Osteocyte (in vitro differentiated cells): ENCODE measurements around the gene HOMER2. TPM values are rescaled to one million over a fixed set of nuclear protein-coding genes. Genes with fewer than 3 reads are reported as not detected.

Source experiments
- DNase-seq: peaks from one replicate; pipeline ENCODE4 v3.0.0; 2021; ENCODE audit warnings: mixed read lengths; ENCODE audit not compliant: unreplicated experiment; ENCODE audit errors: extremely low spot score
- H3K27ac Mint-ChIP-seq: one replicate; pipeline ENCODE4 v1.8.0; 2021; ENCODE audit warnings: mild to moderate bottlenecking, mixed read lengths; ENCODE audit not compliant: unreplicated experiment
- H3K27me3 Mint-ChIP-seq: one replicate; pipeline ENCODE4 v1.8.0; 2021; ENCODE audit warnings: mixed read lengths; ENCODE audit not compliant: unreplicated experiment
- H3K36me3 Mint-ChIP-seq: one replicate; pipeline ENCODE4 v1.8.0; 2021; ENCODE audit warnings: mixed read lengths; ENCODE audit not compliant: unreplicated experiment
- H3K4me1 Mint-ChIP-seq: one replicate; pipeline ENCODE4 v1.8.0; 2021; ENCODE audit warnings: mixed read lengths; ENCODE audit not compliant: unreplicated experiment
- H3K4me3 Mint-ChIP-seq: one replicate; pipeline ENCODE4 v1.8.0; 2021; ENCODE audit warnings: mild to moderate bottlenecking, moderate library complexity, mixed read lengths; ENCODE audit not compliant: unreplicated experiment
- H3K9me3 Mint-ChIP-seq: one replicate; pipeline ENCODE4 v1.8.0; 2021; ENCODE audit warnings: mixed read lengths; ENCODE audit not compliant: unreplicated experiment
- total RNA-seq: library from RNA; stranded (reverse); gene quantifications from 2 replicates; pipeline ENCODE4 v1.2.1, GENCODE V29; 2021
- TF ChIP-seq, protein P1 (sequence below): fragments of 200-600 bp; sonication (generic); IDR thresholded peaks from 2 replicates; pipeline ENCODE4 v1.5.0; 2021; ENCODE audit warnings: antibody characterized with exemption, mild to moderate bottlenecking, moderate library complexity

HOMER2 gene
- total RNA-seq, 1 donor from 2014 or later: 6.3 TPM

DNA sequence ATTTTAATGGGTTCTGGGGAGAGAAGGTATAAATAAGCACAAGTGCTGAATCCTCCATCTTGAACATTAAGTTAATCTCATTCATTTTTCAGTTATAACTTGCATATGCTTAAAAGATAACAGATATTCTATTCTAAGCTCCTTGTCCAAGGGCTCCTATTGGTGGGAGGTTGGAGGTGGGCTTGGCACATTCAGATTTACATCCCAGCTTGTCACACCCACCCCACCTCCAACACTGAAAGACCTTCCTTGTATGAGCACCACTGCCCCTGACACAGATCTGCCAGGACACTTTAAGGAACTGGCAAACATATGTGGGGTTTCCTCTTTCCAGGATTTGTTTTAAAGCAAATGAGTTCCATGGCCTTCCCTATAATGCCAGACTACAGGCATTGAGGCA, 30.6 kb downstream of the HOMER2 start:
- no peaks in the 10 kb centered on the region for H3K27me3 Mint-ChIP-seq
- H3K4me1 Mint-ChIP-seq: peaks cover 11% of the 10 kb centered on the region
- TF ChIP-seq, protein P1, sequence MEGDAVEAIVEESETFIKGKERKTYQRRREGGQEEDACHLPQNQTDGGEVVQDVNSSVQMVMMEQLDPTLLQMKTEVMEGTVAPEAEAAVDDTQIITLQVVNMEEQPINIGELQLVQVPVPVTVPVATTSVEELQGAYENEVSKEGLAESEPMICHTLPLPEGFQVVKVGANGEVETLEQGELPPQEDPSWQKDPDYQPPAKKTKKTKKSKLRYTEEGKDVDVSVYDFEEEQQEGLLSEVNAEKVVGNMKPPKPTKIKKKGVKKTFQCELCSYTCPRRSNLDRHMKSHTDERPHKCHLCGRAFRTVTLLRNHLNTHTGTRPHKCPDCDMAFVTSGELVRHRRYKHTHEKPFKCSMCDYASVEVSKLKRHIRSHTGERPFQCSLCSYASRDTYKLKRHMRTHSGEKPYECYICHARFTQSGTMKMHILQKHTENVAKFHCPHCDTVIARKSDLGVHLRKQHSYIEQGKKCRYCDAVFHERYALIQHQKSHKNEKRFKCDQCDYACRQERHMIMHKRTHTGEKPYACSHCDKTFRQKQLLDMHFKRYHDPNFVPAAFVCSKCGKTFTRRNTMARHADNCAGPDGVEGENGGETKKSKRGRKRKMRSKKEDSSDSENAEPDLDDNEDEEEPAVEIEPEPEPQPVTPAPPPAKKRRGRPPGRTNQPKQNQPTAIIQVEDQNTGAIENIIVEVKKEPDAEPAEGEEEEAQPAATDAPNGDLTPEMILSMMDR: no peak
- no peaks in the 10 kb centered on the region for H3K36me3 Mint-ChIP-seq
- no peak overlapping the region for H3K27ac Mint-ChIP-seq
- no peak overlapping the region for H3K4me3 Mint-ChIP-seq
- DNase-seq: no peak
- H3K9me3 Mint-ChIP-seq: no peaks in the 10 kb centered on the region

DNA sequence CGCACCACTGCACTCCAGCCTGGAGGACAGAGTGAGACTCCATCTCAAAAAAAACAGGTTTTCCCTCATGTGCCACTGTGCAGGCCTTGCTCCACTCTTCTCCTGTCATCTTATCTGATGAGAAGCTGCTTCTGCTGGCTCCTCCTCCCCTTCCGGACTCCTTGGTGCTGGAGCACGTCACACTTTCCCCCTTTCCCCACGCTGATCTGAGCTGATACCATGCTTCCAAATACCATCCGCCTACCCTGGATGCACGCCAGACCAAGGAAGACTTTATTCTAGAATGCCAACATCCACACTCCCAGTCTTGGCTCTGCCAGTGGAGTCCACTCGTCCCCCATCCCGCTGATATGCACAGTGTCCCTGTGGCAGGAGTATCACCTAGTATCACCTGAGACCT, 31.3 kb downstream of the HOMER2 start:
- Mint-ChIP-seq H3K36me3 (no peaks in the 10 kb centered on the region), H3K27me3 (no peaks in the 10 kb centered on the region), H3K4me1 (peaks cover 11% of the 10 kb centered on the region), H3K27ac (no peak overlapping the region), H3K9me3 (no peaks in the 10 kb centered on the region), H3K4me3 (no peak overlapping the region)
- TF ChIP-seq, protein P1: no peak
- no peak for DNase-seq

DNA sequence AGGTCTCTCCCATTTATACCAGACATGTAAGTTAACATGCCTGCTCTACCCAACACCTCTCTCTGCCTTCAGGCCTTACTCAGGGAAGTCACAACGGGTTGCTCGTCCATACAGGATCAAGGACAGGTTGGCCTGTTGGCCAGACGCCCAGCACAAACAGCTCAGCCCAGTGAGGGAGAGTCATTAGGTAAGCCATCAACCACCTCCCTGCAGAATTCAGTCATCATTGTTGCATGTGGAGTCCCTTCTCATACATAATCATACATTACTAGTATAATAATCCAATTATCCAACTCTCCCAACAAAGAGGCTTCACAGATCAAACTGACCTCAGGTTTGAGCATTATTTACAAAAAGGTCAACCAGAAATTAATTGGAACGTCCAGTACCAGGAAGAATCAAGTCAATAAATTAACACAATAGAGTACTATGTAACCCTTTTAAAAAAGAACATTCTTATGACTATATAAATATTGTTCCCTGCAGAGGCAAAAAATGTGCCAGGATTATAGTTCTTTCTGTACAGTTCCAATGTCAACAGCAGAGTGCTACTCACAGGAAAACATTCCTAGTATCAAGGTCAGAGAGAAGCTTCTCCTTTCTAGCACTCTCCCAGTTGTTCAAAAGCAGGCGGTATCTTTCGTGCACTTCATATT, 33.2 kb downstream of the HOMER2 start:
- DNase-seq: no peak
- no peaks in the 10 kb centered on the region for H3K27me3 Mint-ChIP-seq
- H3K36me3 Mint-ChIP-seq: no peaks in the 10 kb centered on the region
- no peak overlapping the region for H3K4me3 Mint-ChIP-seq
- H3K9me3 Mint-ChIP-seq: no peaks in the 10 kb centered on the region
- TF ChIP-seq, protein P1: no peak
- H3K4me1 Mint-ChIP-seq: peaks cover 11% of the 10 kb centered on the region
- peak overlapping the region; percentile 24 for H3K27ac Mint-ChIP-seq

DNA sequence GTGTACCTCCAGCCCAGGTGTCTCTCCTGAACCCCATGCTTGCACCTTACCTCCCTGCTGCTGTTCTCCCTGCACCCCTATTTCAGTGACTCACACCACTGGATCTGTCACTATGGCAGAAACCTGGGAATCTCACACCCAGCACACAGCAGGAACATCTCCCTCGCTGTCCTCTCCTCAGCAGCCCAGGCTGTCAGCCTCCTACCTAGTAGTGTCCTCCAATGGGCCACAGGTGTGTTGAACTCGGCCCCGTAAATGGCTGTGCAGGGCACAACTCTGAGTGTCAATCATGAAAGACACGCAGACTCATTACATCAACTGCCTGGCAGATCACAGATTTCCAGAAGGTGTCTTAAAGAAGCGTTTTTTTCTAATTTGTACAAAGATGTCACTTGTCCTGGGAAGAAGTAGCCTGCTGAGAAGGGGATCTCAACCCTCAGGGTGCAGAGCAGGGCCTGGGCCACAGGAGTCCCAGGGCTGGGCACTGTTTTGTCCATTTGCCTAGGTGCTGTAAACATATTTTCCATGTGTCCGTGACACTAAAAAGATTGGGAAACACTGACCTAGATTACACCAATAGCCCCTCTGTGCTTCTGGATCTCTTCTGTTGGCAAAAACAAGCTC, 33.8 kb downstream of the HOMER2 start:
- H3K27ac Mint-ChIP-seq: peak overlapping the region; percentile 24
- no peak overlapping the region for H3K4me3 Mint-ChIP-seq
- H3K27me3 Mint-ChIP-seq: no peaks in the 10 kb centered on the region

DNA sequence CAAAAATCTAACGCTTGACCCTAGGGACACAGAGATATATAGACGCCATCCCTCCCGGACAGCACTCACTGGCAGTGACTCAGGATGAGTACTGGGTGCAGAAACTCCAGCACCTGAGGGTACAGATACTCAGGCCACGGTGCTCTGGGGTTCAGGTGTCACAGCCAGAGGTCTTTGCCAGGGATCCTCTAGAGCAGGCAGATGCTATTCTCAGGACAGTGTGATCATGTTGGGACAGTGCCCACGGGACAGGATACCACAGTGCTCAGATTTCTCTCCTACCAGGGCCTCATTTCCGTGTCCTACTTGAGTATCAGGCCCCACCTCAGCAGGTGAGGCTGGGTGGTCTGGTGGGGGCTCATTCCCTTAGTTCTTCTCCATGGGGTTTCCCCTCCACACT, 34.4 kb downstream of the HOMER2 start:
- TF ChIP-seq, protein P1: no peak
- Mint-ChIP-seq H3K4me3 (no peak overlapping the region), H3K27me3 (no peaks in the 10 kb centered on the region), H3K9me3 (no peaks in the 10 kb centered on the region), H3K27ac (no peak overlapping the region), H3K4me1 (peaks cover 11% of the 10 kb centered on the region), H3K36me3 (no peaks in the 10 kb centered on the region)
- no peak for DNase-seq

More for the DNA sequence above, 33.8 kb downstream of the HOMER2 start:
- no peak for DNase-seq
- Mint-ChIP-seq H3K4me1 (peaks cover 11% of the 10 kb centered on the region), H3K36me3 (no peaks in the 10 kb centered on the region), H3K9me3 (no peaks in the 10 kb centered on the region)
- TF ChIP-seq, protein P1: no peak
